Smooth muscle cell (in vitro differentiated cells): ENCODE data around the gene TUBG2. TPM values are rescaled to one million over a fixed set of nuclear protein-coding genes. Genes with fewer than 3 reads are reported as not detected.

Experiments used
- DNase-seq: peaks from one replicate; lab custom pipeline; 2025; ENCODE audit not compliant: unreplicated experiment; lab: John Stamatoyannopoulos, UW
- H2AFZ ChIP-seq: fragments of 200-600 bp; sonication (generic); 2 replicates; pipeline ENCODE4 v1.6.0; 2016; ENCODE audit warnings: antibody characterized with exemption, low read depth, mild to moderate bottlenecking
- H3F3A ChIP-seq: fragments of 200-600 bp; sonication (generic); 2 replicates; pipeline ENCODE4 v1.6.0; 2017; ENCODE audit warnings: antibody characterized with exemption, low read depth
- H3K27ac ChIP-seq: fragments of 200-600 bp; sonication (generic); 2 replicates; pipeline ENCODE4 v1.5.1; 2016; ENCODE audit warnings: low read depth, mild to moderate bottlenecking
- H3K27me3 ChIP-seq: fragments of 200-600 bp; sonication (generic); 2 replicates; pipeline ENCODE4 v1.6.1; 2016; ENCODE audit warnings: low read depth, mild to moderate bottlenecking
- H3K36me3 ChIP-seq: fragments of 200-600 bp; sonication (generic); 2 replicates; pipeline ENCODE4 v1.5.1; 2016; ENCODE audit warnings: low read depth
- H3K4me1 ChIP-seq: fragments of 200-600 bp; sonication (generic); 2 replicates; pipeline ENCODE4 v1.5.1; 2016; ENCODE audit warnings: low read depth
- H3K4me2 ChIP-seq: fragments of 200-600 bp; sonication (generic); 2 replicates; pipeline ENCODE4 v1.6.0; 2016; ENCODE audit warnings: mild to moderate bottlenecking
- H3K4me3 ChIP-seq: fragments of 200-600 bp; sonication (generic); 2 replicates; pipeline ENCODE4 v1.5.1; 2016; ENCODE audit warnings: mild to moderate bottlenecking
- H3K79me2 ChIP-seq: fragments of 200-600 bp; sonication (generic); 2 replicates; pipeline ENCODE4 v1.6.0; 2016; ENCODE audit warnings: low read depth, mild to moderate bottlenecking
- H3K9ac ChIP-seq: fragments of 200-600 bp; sonication (generic); 2 replicates; pipeline ENCODE4 v1.6.0; 2016; ENCODE audit warnings: low read depth
- H3K9me3 ChIP-seq: fragments of 200-600 bp; sonication (generic); replicated peaks from 2 replicates; pipeline ENCODE4 v1.5.1; 2016; ENCODE audit warnings: low read depth
- H4K20me1 ChIP-seq: fragments of 200-600 bp; sonication (generic); 2 replicates; pipeline ENCODE4 v1.6.0; 2016; ENCODE audit warnings: low read depth
- WGBS: methylation state at CpG from one replicate; pipeline ENCODE4 v1.1.7; 2016; ENCODE audit warnings: low lambda C conversion rate; 5-methylcytosine and 5-hydroxymethylcytosine counted together
- polyA plus RNA-seq: library from polyadenylated mRNA; unstranded; fragments of >200 nt; fragmentation: Nextera tagmentation; extraction: Ambion mirVana; gene quantifications from 2 replicates; pipeline ENCODE4 v1.2.1, GENCODE V29; 2016
- total RNA-seq: library from RNA; depleted of rRNA; stranded (reverse); fragments of >200 nt; gene quantifications from 2 replicates; pipeline ENCODE4 v1.2.3, GENCODE V29; 2014
- TF ChIP-seq, protein P1 (sequence below): fragments of 200-600 bp; sonication (generic); IDR thresholded peaks from 2 replicates; pipeline ENCODE4 v1.5.1; 2017; ENCODE audit warnings: borderline replicate concordance, mild to moderate bottlenecking, antibody characterized with exemption; ENCODE audit not compliant: insufficient read depth, poor library complexity, severe bottlenecking

The TUBG2 gene
- total and polyA plus RNA-seq, 2 experiments from 2014 or later = 23.1 to 42.3 TPM

DNA sequence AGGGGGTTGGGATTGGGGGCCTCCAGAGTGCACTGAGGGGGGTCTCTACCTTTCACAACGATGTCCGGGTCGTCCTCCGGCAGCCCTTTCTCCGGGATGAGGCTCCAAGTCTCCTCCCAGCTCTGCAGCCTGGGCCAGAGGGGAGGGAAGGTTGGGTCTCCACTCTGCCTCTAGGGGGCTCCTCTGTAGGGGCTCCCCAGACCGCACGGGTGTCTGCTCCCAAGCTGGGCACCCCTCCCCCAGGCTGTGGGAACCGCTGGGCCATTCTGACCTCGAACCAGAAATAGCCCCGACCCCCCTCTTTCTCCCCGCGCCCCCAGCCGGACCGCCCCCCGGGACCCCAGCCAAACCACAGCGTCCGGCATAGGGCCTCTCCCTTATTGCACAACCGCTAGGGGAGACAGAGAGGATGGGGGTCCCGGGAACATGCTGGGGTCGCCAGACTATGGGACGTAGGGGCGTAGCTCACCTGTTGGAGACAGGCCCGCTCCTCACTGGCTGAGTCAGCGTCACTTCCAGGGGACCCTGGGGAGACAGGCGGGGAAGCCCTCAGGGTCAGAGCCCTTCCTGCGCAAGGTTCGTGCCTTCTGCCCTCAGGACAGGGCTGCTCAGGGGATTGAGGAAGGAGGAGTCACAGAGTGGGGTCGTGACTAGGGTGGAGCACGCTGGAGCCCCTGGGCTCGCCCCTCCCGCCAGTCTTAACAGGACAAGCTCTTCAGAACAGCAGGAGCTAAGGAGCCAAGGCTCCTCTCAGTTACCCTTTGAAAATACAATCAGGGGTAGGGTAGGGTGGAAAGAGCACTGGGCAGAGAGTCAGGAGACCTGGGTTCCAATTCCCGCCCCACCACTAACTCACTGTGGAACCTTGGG lies 15.0 kb downstream of the TUBG2 start:
- TF ChIP-seq, protein P1, sequence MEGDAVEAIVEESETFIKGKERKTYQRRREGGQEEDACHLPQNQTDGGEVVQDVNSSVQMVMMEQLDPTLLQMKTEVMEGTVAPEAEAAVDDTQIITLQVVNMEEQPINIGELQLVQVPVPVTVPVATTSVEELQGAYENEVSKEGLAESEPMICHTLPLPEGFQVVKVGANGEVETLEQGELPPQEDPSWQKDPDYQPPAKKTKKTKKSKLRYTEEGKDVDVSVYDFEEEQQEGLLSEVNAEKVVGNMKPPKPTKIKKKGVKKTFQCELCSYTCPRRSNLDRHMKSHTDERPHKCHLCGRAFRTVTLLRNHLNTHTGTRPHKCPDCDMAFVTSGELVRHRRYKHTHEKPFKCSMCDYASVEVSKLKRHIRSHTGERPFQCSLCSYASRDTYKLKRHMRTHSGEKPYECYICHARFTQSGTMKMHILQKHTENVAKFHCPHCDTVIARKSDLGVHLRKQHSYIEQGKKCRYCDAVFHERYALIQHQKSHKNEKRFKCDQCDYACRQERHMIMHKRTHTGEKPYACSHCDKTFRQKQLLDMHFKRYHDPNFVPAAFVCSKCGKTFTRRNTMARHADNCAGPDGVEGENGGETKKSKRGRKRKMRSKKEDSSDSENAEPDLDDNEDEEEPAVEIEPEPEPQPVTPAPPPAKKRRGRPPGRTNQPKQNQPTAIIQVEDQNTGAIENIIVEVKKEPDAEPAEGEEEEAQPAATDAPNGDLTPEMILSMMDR = peak; percentile 44
- peaks cover 13% of the 10 kb centered on the region for H3F3A ChIP-seq
- no peak overlapping the region for H3K9ac ChIP-seq
- peak overlapping the region; percentile 85 for H3K4me3 ChIP-seq
- H3K36me3 ChIP-seq = no peaks in the 10 kb centered on the region
- H4K20me1 ChIP-seq = peaks cover 58% of the 10 kb centered on the region
- no peaks in the 10 kb centered on the region for H3K9me3 ChIP-seq
- no peak overlapping the region for H2AFZ ChIP-seq
- WGBS = 35% methylated on average over 23 of the region's 32 CpGs
- H3K4me1 ChIP-seq = peaks cover 27% of the 10 kb centered on the region
- no peak for DNase-seq
- H3K4me2 ChIP-seq = peak overlapping the region; percentile 97
- H3K27ac ChIP-seq = no peak overlapping the region
- H3K27me3 ChIP-seq = no peaks in the 10 kb centered on the region
- peaks cover 6% of the 10 kb centered on the region for H3K79me2 ChIP-seq

DNA sequence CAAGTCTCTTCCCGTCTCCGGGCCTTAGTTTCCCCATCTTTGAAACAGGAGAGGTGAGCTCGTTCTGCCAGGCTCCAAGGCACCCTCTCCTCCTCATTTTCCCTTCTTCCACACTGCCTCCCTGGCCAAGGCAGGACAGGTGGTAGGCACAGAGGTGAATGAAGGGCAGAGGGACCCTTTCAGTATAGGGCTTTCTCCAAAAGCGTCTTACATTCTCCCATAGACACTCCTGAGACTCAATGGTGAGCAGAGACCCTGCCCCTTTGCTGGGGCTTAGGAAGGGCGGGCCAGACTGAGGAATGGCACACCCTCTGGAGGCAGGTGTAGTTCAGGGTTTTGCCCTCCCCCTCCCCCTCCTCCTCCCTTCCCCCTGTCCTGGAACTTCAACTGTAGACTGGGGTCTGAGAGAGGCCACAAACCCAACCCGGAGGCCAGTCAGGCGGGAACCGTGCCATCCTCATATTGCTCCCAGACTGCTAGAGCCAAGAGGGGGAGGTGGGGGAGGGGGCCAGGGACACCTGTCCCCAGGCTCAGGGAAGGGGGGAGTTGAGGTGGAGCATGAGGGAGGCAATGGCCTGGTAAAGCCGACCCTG lies 15.8 kb downstream of the TUBG2 start:
- H3K4me2 ChIP-seq = peak overlapping the region; percentile 97
- peaks cover 6% of the 10 kb centered on the region for H3K79me2 ChIP-seq
- 50% methylated on average over 5 of the region's 9 CpGs for WGBS
- no peak for DNase-seq
- peaks cover 53% of the 10 kb centered on the region for H4K20me1 ChIP-seq
- H3K27ac ChIP-seq = no peak overlapping the region
- no peaks in the 10 kb centered on the region for H3K27me3 ChIP-seq
- peaks cover 13% of the 10 kb centered on the region for H3F3A ChIP-seq
- no peak overlapping the region for H2AFZ ChIP-seq
- peak overlapping the region; percentile 85 for H3K4me3 ChIP-seq
- H3K4me1 ChIP-seq = peaks cover 33% of the 10 kb centered on the region
- no peak overlapping the region for H3K9ac ChIP-seq
- no peaks in the 10 kb centered on the region for H3K36me3 ChIP-seq
- no peaks in the 10 kb centered on the region for H3K9me3 ChIP-seq
- TF ChIP-seq, protein P1 = no peak

DNA sequence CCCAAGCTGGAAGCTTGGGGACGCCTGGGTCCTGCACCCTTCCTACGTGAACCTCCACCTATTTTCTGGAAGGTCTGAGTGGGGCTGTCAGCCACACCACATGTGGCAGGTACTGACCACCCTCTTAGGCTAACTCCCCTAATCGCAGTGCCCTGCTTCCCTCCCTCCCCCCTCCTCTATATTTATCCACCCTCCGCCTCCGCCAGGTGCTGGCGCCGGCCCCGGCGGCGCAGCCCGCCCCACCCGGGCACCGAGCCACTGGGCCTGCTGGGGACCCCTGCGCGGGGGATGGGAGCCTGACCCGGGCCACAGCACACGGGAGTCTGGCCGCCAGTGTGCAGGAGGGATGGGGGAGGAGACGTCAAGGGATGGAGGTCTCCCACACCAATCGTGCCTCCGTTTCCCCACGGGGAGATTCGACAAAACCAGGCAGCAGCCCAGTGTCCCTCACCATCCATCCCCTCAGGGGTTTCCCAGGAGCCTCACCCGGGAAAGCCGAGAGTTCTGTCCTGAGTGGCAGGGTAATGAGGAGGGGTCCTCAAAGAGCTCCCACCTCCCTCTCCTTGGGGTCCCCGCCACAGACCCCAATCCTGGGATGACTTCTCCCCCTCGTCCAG lies 16.4 kb downstream of the TUBG2 start:
- peak overlapping the region; percentile 97 for H3K4me2 ChIP-seq
- H3K9me3 ChIP-seq = no peaks in the 10 kb centered on the region
- peaks cover 51% of the 10 kb centered on the region for H4K20me1 ChIP-seq
- H2AFZ ChIP-seq = no peak overlapping the region
- no peaks in the 10 kb centered on the region for H3K27me3 ChIP-seq
- peak overlapping the region; percentile 52 for H3K9ac ChIP-seq
- H3K4me1 ChIP-seq = peaks cover 38% of the 10 kb centered on the region
- H3F3A ChIP-seq = peaks cover 15% of the 10 kb centered on the region
- H3K79me2 ChIP-seq = peaks cover 6% of the 10 kb centered on the region
- H3K36me3 ChIP-seq = no peaks in the 10 kb centered on the region
- TF ChIP-seq, protein P1 = no peak
- no peak overlapping the region for H3K27ac ChIP-seq
- no peak for DNase-seq
- H3K4me3 ChIP-seq = peak overlapping the region; percentile 85
- 2% methylated on average over 13 of the region's 27 CpGs for WGBS
